HG03196 (cell line): Measurements from ENCODE around the gene VPS13C.

Source experiments
- ATAC-seq: cut with Tn5 transposase; IDR thresholded peaks from one replicate; pipeline ENCODE4 v1.9.1; 2021; ENCODE audit not compliant: unreplicated experiment

The VPS13C gene

GRCh38 chr15:61822511-61822910 lies 237.7 kb downstream of the VPS13C start:
- no peak for ATAC-seq

GRCh38 chr15:61820951-61821350 lies 239.3 kb downstream of the VPS13C start:
- no peak for ATAC-seq

- no peak for ATAC-seq
Measured at GRCh38 chr15:61820212-61820611, 240.0 kb downstream of the VPS13C start.

GRCh38 chr15:61819386-61819785 lies 240.9 kb downstream of the VPS13C start:
- ATAC-seq: no peak

- no peak for ATAC-seq
Measured at GRCh38 chr15:61818801-61819200, 241.4 kb downstream of the VPS13C start.

GRCh38 chr15:61816856-61817255 lies 243.4 kb downstream of the VPS13C start:
- ATAC-seq: no peak

GRCh38 chr15:61815356-61816083 lies 244.7 kb downstream of the VPS13C start:
- ATAC-seq: no peak

GRCh38 chr15:61812476-61812875 lies 247.8 kb downstream of the VPS13C start:
- ATAC-seq: no peak

- no peak for ATAC-seq
Measured at GRCh38 chr15:61811952-61812351, 248.3 kb downstream of the VPS13C start.

- ATAC-seq: no peak
Measured at GRCh38 chr15:61809216-61809615, 251.0 kb downstream of the VPS13C start.

GRCh38 chr15:61807281-61807929 lies 252.8 kb downstream of the VPS13C start:
- no peak for ATAC-seq
